Vagina (tissue), 2 donors: Measurements from ENCODE around the gene TBX18. TPM values are rescaled to one million over a fixed set of nuclear protein-coding genes. Genes with fewer than 3 reads are reported as not detected.

Experiments
- DNase-seq, 2 donors: peaks; one replicate each; pipeline ENCODE4 v3.0.0-alpha.2; 2017; ENCODE audit errors: extremely low spot score in 2 of 2
- H3K27ac ChIP-seq: fragments of 200-600 bp; sonication (generic); one replicate; pipeline ENCODE4 v1.5.1; 2019
- H3K27me3 ChIP-seq: fragments of 200-600 bp; sonication (generic); one replicate; pipeline ENCODE4 v1.5.1; 2019
- H3K36me3 ChIP-seq, 2 donors: fragments of 200-600 bp; sonication (generic); one replicate each; pipeline ENCODE4 v1.5.1; 2017 to 2019
- H3K4me1 ChIP-seq: fragments of 200-600 bp; sonication (generic); one replicate; pipeline ENCODE4 v1.5.1; 2019
- H3K4me3 ChIP-seq, 2 donors: fragments of 200-600 bp; sonication (generic); 1 replicate in 1 of 2; 2 replicates in 1 of 2; pipeline ENCODE4 v1.5.1; 2016 to 2019
- H3K9me3 ChIP-seq: fragments of 200-600 bp; sonication (generic); one replicate; pipeline ENCODE4 v1.5.1; 2019
- POLR2A ChIP-seq, 2 donors: fragments of 450-650 bp; IDR thresholded peaks; one replicate each; pipeline ENCODE4 v1.6.1; 2017; ENCODE audit warnings: antibody characterized with exemption in 2 of 2, mild to moderate bottlenecking in 2 of 2, moderate library complexity in 2 of 2
- POLR2AphosphoS5 ChIP-seq, 2 donors: sonication (generic); formaldehyde crosslinking; IDR thresholded peaks; one replicate each; pipeline ENCODE4 v1.9.0; 2017; ENCODE audit warnings: antibody characterized with exemption in 2 of 2, mild to moderate bottlenecking in 2 of 2, low read depth in 1 of 2; ENCODE audit not compliant: insufficient read depth in 1 of 2
- intact Hi-C: fragments of 100-400 bp; cut with DNase I; formaldehyde crosslinking; loops from one replicate; pipeline ENCODE4 v1.15.1; 2023
- total RNA-seq: library from RNA; depleted of rRNA; stranded (reverse); fragments of >200 nt; gene quantifications from one replicate; pipeline ENCODE4 v1.2.3, GENCODE V29; 2016
- TF ChIP-seq, protein P1 (sequence below), 3 experiments: fragments of 450-650 bp in 2 of 3; fragments of 200-600 bp in 1 of 3; sonication (generic) in 1 of 3; IDR thresholded peaks; one replicate each; pipeline ENCODE4 v1.5.1; 2017 to 2019; ENCODE audit warnings: antibody characterized with exemption in 3 of 3, mild to moderate bottlenecking in 2 of 3, moderate library complexity in 2 of 3

TBX18 gene
- total RNA-seq, 1 donor from 2014 or later, result 9.8 TPM

DNA sequence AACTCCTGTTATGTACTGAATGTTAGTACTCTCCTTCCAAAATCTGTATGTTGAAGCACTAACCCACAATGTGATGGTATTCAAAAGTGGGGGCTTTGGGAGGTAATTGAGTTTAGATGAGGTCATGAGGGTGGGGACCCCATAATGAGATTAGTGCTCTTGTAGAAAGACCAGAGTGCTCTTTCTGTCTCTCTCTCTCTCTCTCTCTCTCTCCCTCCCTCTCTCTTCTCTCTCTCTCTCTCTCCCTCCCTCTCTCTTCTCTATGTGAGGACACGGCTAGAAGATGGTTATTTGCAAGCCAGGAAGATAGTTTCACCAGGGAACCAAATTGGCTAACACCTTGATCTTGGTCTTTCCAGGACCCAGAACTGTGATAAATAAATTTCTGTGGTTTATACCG is 107.4 kb downstream of the TBX18 start:
- no peak for DNase-seq

DNA sequence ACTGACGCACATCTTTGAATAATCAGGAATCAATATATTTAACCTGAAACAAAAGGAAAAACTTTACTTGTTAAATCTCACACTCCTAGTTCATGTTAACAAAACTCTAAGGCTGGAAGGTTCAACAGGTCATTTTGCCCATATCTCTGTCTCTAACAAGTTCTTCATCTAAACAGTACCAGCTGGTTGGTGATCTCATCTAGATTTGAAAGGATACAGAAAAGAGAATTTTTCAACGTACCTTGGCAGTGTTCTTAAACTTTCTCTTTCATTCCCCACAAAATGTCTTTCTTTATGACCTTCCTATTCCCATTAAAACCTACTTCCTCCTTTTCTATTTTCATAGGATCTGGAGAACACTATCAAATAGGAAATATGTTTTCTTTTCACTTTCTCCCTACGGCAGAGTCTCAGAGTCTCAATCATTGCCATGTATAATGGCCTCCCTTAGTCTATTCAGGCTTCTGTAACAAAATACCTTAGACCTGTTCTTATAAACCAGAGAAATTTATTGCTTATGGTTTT is 111.3 kb downstream of the TBX18 start:
- intact Hi-C loops, result no loop called here
- Histone ChIP-seq H3K36me3 (no peaks in the 10 kb centered on the region), H3K27ac (no peak overlapping the region), H3K4me3 (no peak overlapping the region), H3K9me3 (no peaks in the 10 kb centered on the region), H3K4me1 (no peaks in the 10 kb centered on the region), H3K27me3 (no peaks in the 10 kb centered on the region)
- no peak for DNase-seq
- TF ChIP-seq POLR2A (IDR thresholded peaks at IDR 0.05) (no peak), POLR2AphosphoS5 (IDR thresholded peaks at IDR 0.05; ENCODE audit: insufficient read depth in 1 of 2, low read depth in 1 of 2) (no peak)
- TF ChIP-seq, protein P1, sequence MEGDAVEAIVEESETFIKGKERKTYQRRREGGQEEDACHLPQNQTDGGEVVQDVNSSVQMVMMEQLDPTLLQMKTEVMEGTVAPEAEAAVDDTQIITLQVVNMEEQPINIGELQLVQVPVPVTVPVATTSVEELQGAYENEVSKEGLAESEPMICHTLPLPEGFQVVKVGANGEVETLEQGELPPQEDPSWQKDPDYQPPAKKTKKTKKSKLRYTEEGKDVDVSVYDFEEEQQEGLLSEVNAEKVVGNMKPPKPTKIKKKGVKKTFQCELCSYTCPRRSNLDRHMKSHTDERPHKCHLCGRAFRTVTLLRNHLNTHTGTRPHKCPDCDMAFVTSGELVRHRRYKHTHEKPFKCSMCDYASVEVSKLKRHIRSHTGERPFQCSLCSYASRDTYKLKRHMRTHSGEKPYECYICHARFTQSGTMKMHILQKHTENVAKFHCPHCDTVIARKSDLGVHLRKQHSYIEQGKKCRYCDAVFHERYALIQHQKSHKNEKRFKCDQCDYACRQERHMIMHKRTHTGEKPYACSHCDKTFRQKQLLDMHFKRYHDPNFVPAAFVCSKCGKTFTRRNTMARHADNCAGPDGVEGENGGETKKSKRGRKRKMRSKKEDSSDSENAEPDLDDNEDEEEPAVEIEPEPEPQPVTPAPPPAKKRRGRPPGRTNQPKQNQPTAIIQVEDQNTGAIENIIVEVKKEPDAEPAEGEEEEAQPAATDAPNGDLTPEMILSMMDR (IDR thresholded peaks at IDR 0.05), result no peak

More for the DNA sequence above, 107.4 kb downstream of the TBX18 start:
- TF ChIP-seq, protein P1 (IDR thresholded peaks at IDR 0.05), result no peak
- TF ChIP-seq POLR2AphosphoS5 (IDR thresholded peaks at IDR 0.05; ENCODE audit: insufficient read depth in 1 of 2, low read depth in 1 of 2), result no peak
- TF ChIP-seq POLR2A (IDR thresholded peaks at IDR 0.05), result no peak
- intact Hi-C loops, result no loop called here
- Histone ChIP-seq H3K27me3 (no peaks in the 10 kb centered on the region), H3K27ac (no peak overlapping the region), H3K36me3 (no peaks in the 10 kb centered on the region), H3K4me3 (no peak overlapping the region), H3K9me3 (no peaks in the 10 kb centered on the region), H3K4me1 (no peaks in the 10 kb centered on the region)

GRCh38 chr6:84652356-84653026 is 111.9 kb downstream of the TBX18 start:
- Histone ChIP-seq H3K36me3 (no peaks in the 10 kb centered on the region), H3K4me3 (no peak overlapping the region), H3K27ac (no peak overlapping the region), H3K27me3 (no peaks in the 10 kb centered on the region), H3K9me3 (no peaks in the 10 kb centered on the region), H3K4me1 (no peaks in the 10 kb centered on the region)
- no peak for DNase-seq
- TF ChIP-seq, protein P1 (IDR thresholded peaks at IDR 0.05), result no peak
- TF ChIP-seq POLR2A (IDR thresholded peaks at IDR 0.05) (no peak), POLR2AphosphoS5 (IDR thresholded peaks at IDR 0.05; ENCODE audit: insufficient read depth in 1 of 2, low read depth in 1 of 2) (no peak)
- intact Hi-C loops, result no loop called here

GRCh38 chr6:84651583-84651982 is 112.8 kb downstream of the TBX18 start:
- H3K4me1 ChIP-seq, result no peaks in the 10 kb centered on the region
- H3K9me3 ChIP-seq, result no peaks in the 10 kb centered on the region
- TF ChIP-seq POLR2AphosphoS5 (IDR thresholded peaks at IDR 0.05; ENCODE audit: insufficient read depth in 1 of 2, low read depth in 1 of 2) (no peak), POLR2A (IDR thresholded peaks at IDR 0.05) (no peak)
- TF ChIP-seq, protein P1 (IDR thresholded peaks at IDR 0.05), result no peak
- H3K27ac ChIP-seq, result no peak overlapping the region
- no peaks in the 10 kb centered on the region for H3K36me3 ChIP-seq
- no peaks in the 10 kb centered on the region for H3K27me3 ChIP-seq
- intact Hi-C loops, result no loop called here
- no peak overlapping the region for H3K4me3 ChIP-seq
- DNase-seq, result no peak

- H3K4me1 ChIP-seq, result no peaks in the 10 kb centered on the region
- no peak overlapping the region for H3K27ac ChIP-seq
- intact Hi-C loops, result no loop called here
- H3K4me3 ChIP-seq, result no peak overlapping the region
- TF ChIP-seq, protein P1 (IDR thresholded peaks at IDR 0.05), result no peak
- TF ChIP-seq POLR2A (IDR thresholded peaks at IDR 0.05), result no peak
- TF ChIP-seq POLR2AphosphoS5 (IDR thresholded peaks at IDR 0.05; ENCODE audit: insufficient read depth in 1 of 2, low read depth in 1 of 2), result no peak
- no peaks in the 10 kb centered on the region for H3K9me3 ChIP-seq
- no peaks in the 10 kb centered on the region for H3K36me3 ChIP-seq
- no peaks in the 10 kb centered on the region for H3K27me3 ChIP-seq
- DNase-seq, result no peak
Measured at GRCh38 chr6:84648444-84648843, 116.0 kb downstream of the TBX18 start.
